AG04450 (cell line): Measurements from ENCODE around the gene SMAGP. TPM values are rescaled to one million over a fixed set of nuclear protein-coding genes. Genes with fewer than 3 reads are reported as not detected.
"Not testable (repeated sequence)": the region's sequence is repeated elsewhere in the genome, so short reads cannot be mapped to it uniquely, and the experiment has no call there.

Experiments
- CTCF ChIA-PET: fragments of 300-600, 350-600 bp; formaldehyde crosslinking; extraction: SDS; loops from one replicate; lab custom pipeline; 2022; ENCODE audit warnings: antibody characterized with exemption, inconsistent platforms; lab: Charles Lee
- POLR2A ChIA-PET: fragments of 350-600 bp; formaldehyde crosslinking; extraction: SDS; loops from one replicate; lab custom pipeline; 2021; ENCODE audit warnings: antibody characterized with exemption, inconsistent platforms; lab: Yijun Ruan, JAX
- DNase-seq: peaks from one replicate; pipeline ENCODE4 v3.0.0-alpha.2; 2011; ENCODE audit warnings: low read depth, low spot score
- H3K27ac ChIP-seq: one replicate; pipeline ENCODE4 v1.5.1; 2012; ENCODE audit warnings: low read depth, low read length, control low read depth
- H3K27me3 ChIP-seq: one replicate; pipeline ENCODE4 v1.6.0; 2012; ENCODE audit warnings: low read length; ENCODE audit not compliant: control insufficient read depth, insufficient read depth
- H3K4me3 ChIP-seq: 2 replicates; pipeline ENCODE4 v1.5.1; 2011; ENCODE audit warnings: mild to moderate bottlenecking, low read depth, low read length, control low read depth
- H3K9me3 ChIP-seq: 2 replicates; pipeline ENCODE4 v1.5.1; 2012; ENCODE audit warnings: low read length; ENCODE audit not compliant: control insufficient read depth, insufficient read depth
- CTCF ChIP-seq: IDR thresholded peaks from 2 replicates; pipeline ENCODE4 v1.5.1; 2011; ENCODE audit warnings: low read depth, low read length, control low read depth, inconsistent platforms
- polyA plus RNA-seq: library from polyadenylated mRNA; depleted of rRNA; stranded (reverse); fragments of >200 nt; gene quantifications from 2 replicates; pipeline ENCODE4 v1.2.3, GENCODE V29; 2011

Gene SMAGP
- polyA plus RNA-seq, 1 experiment = 31.4 TPM

- Histone ChIP-seq H3K4me3 (no peak overlapping the region), H3K9me3 (no peaks in the 10 kb centered on the region), H3K27ac (no peak overlapping the region), H3K27me3 (no peaks in the 10 kb centered on the region)
- ChIA-PET CTCF (no interaction called here), POLR2A (no interaction called here)
- DNase-seq = no peak
- no peak for TF ChIP-seq CTCF
Measured at GRCh38 chr12:51285843-51286242, 15.6 kb upstream of the SMAGP start.

GRCh38 chr12:51281202-51281924 is 11.1 kb upstream of the SMAGP start:
- no peak overlapping the region for H3K4me3 ChIP-seq
- H3K9me3 ChIP-seq = no peaks in the 10 kb centered on the region
- CTCF ChIA-PET = interaction anchor here (0.5 to 1.5 kb wide), 2 partner anchors 294 to 742 kb away, joined by 3 to 4 read pairs; no protein-coding TSS in a partner anchor
- POLR2A ChIA-PET = no interaction called here
- no peaks in the 10 kb centered on the region for H3K27me3 ChIP-seq
- DNase-seq = no peak
- H3K27ac ChIP-seq = peak overlapping the region; percentile 24
- TF ChIP-seq CTCF = no peak

- DNase-seq = no peak
- Histone ChIP-seq H3K4me3 (no peak overlapping the region), H3K27ac (no peak overlapping the region), H3K9me3 (no peaks in the 10 kb centered on the region), H3K27me3 (no peaks in the 10 kb centered on the region)
- POLR2A ChIA-PET = no interaction called here
- CTCF ChIA-PET = interaction anchor here (1.1 kb wide), 1 partner anchor 66 kb away, joined by 3 read pairs; no protein-coding TSS in a partner anchor
- no peak for TF ChIP-seq CTCF
Measured at GRCh38 chr12:51275088-51275487, 4.9 kb upstream of the SMAGP start.

- H3K4me3 ChIP-seq, H3K9me3 ChIP-seq, CTCF ChIA-PET, POLR2A ChIA-PET, H3K27ac ChIP-seq, DNase-seq, H3K27me3 ChIP-seq: not testable (repeated sequence)
Measured at GRCh38 chr12:51272810-51273209, 2.6 kb upstream of the SMAGP start.

- DNase-seq = peak; percentile 29
- Histone ChIP-seq H3K4me3 (peak overlapping the region; percentile 73), H3K27me3 (no peaks in the 10 kb centered on the region), H3K9me3 (no peaks in the 10 kb centered on the region), H3K27ac (peak overlapping the region; percentile 75)
- TF ChIP-seq CTCF = no peak
- CTCF ChIA-PET = interaction anchor here (0.8 to 2.1 kb wide), 2 partner anchors 69 to 70 kb away, joined by 3 to 11 read pairs; no protein-coding TSS in a partner anchor
- POLR2A ChIA-PET = interaction anchor here (0.7 to 1.5 kb wide), 5 partner anchors 33 to 224 kb away, joined by 3 to 8 read pairs (median 4); partner anchors contain the start of genes CSRNP2, DAZAP2 and POU6F1
Measured at GRCh38 chr12:51270951-51271518, 820 bp upstream of the SMAGP start.
